Parathyroid adenoma (tissue), 2 donors: ENCODE data around the gene NPHP1.
"Not testable (repeated sequence)": the region's sequence is repeated elsewhere in the genome, so short reads cannot be mapped to it uniquely, and the experiment has no call there.

Experiments used
- H2AFZ ChIP-seq: fragments of 300-600 bp; sonication (generic); one replicate; pipeline ENCODE4 v1.7.0; 2017; ENCODE audit warnings: antibody characterized with exemption, mild to moderate bottlenecking
- H3K27ac ChIP-seq: fragments of 300-600 bp; sonication (generic); one replicate; pipeline ENCODE4 v1.7.0; 2017
- H3K27me3 ChIP-seq: fragments of 300-600 bp; sonication (generic); one replicate; pipeline ENCODE4 v1.7.0; 2017; ENCODE audit warnings: low read length; ENCODE audit not compliant: control insufficient read depth, insufficient read depth
- H3K36me3 ChIP-seq: fragments of 300-600 bp; sonication (generic); one replicate; pipeline ENCODE4 v1.7.0; 2017; ENCODE audit warnings: low read length; ENCODE audit not compliant: control insufficient read depth, insufficient read depth
- H3K4me1 ChIP-seq: fragments of 300-600 bp; sonication (generic); one replicate; pipeline ENCODE4 v1.7.0; 2017; ENCODE audit warnings: control low read depth
- H3K4me2 ChIP-seq: fragments of 300-600 bp; sonication (generic); one replicate; pipeline ENCODE4 v1.7.0; 2017; ENCODE audit warnings: low read length
- H3K4me3 ChIP-seq: fragments of 300-600 bp; sonication (generic); one replicate; pipeline ENCODE4 v1.7.0; 2017; ENCODE audit warnings: low read depth, low read length
- H3K79me2 ChIP-seq: fragments of 300-600 bp; sonication (generic); one replicate; pipeline ENCODE4 v1.7.0; 2017; ENCODE audit warnings: control low read depth
- H3K9ac ChIP-seq: fragments of 300-600 bp; sonication (generic); one replicate; pipeline ENCODE4 v1.7.0; 2017; ENCODE audit warnings: mild to moderate bottlenecking
- H3K9me3 ChIP-seq: fragments of 300-600 bp; sonication (generic); one replicate; pipeline ENCODE4 v1.7.0; 2017; ENCODE audit warnings: low read length; ENCODE audit not compliant: control insufficient read depth
- TF ChIP-seq, protein P1 (sequence below): fragments of 300-600 bp; sonication (generic); IDR thresholded peaks from one replicate; pipeline ENCODE4 v1.7.0; 2017; ENCODE audit warnings: antibody characterized with exemption, mild to moderate bottlenecking
- donor health status: primary hyperparathyroidism.

Gene NPHP1

GRCh38 chr2:110205660-110206455, 1.0 kb upstream of the NPHP1 start:
- H3K9me3 ChIP-seq, result no peaks in the 10 kb centered on the region
- H3K4me2 ChIP-seq, result no peak overlapping the region
- no peak overlapping the region for H3K27ac ChIP-seq
- H3K4me1 ChIP-seq, result no peaks in the 10 kb centered on the region
- H3K27me3 ChIP-seq, result no peaks in the 10 kb centered on the region
- no peak overlapping the region for H3K9ac ChIP-seq
- TF ChIP-seq, protein P1, sequence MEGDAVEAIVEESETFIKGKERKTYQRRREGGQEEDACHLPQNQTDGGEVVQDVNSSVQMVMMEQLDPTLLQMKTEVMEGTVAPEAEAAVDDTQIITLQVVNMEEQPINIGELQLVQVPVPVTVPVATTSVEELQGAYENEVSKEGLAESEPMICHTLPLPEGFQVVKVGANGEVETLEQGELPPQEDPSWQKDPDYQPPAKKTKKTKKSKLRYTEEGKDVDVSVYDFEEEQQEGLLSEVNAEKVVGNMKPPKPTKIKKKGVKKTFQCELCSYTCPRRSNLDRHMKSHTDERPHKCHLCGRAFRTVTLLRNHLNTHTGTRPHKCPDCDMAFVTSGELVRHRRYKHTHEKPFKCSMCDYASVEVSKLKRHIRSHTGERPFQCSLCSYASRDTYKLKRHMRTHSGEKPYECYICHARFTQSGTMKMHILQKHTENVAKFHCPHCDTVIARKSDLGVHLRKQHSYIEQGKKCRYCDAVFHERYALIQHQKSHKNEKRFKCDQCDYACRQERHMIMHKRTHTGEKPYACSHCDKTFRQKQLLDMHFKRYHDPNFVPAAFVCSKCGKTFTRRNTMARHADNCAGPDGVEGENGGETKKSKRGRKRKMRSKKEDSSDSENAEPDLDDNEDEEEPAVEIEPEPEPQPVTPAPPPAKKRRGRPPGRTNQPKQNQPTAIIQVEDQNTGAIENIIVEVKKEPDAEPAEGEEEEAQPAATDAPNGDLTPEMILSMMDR, result no peak
- no peaks in the 10 kb centered on the region for H3K79me2 ChIP-seq
- no peaks in the 10 kb centered on the region for H3K36me3 ChIP-seq
- no peak overlapping the region for H3K4me3 ChIP-seq
- peak overlapping the region; percentile 88 for H2AFZ ChIP-seq

DNA sequence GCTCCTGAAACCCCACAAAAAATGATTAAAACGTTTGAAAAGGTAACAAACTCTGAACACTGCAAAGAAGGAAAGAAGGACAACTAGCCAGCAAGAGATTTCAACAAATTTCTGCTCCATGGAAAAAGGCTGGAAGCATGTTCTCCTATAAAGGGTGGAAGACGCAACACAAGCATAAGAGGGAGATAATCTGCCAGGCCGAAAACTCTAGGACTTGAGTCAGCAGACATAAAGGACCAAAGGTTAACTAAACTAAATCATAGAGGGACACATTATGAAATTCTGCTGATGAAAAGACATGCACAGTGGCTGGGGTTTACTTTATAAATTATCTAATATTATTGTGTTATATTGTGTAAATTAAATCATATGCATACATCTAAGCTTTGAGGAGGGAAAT, 6.8 kb downstream of the NPHP1 start:
- no peak overlapping the region for H3K4me2 ChIP-seq
- no peaks in the 10 kb centered on the region for H3K36me3 ChIP-seq
- peaks cover 6% of the 10 kb centered on the region for H3K4me1 ChIP-seq
- peaks cover 4% of the 10 kb centered on the region for H3K79me2 ChIP-seq
- H3K4me3 ChIP-seq, result no peak overlapping the region
- H3K27me3 ChIP-seq, result no peaks in the 10 kb centered on the region
- peak overlapping the region; percentile 39 for H3K27ac ChIP-seq
- TF ChIP-seq, protein P1, result no peak
- H3K9ac ChIP-seq, result no peak overlapping the region
- H3K9me3 ChIP-seq, result no peaks in the 10 kb centered on the region
- peak overlapping the region; percentile 59 for H2AFZ ChIP-seq

GRCh38 chr2:110197452-110197851, 7.4 kb downstream of the NPHP1 start:
- no peak overlapping the region for H3K4me2 ChIP-seq
- H3K36me3 ChIP-seq, result no peaks in the 10 kb centered on the region
- TF ChIP-seq, protein P1, result no peak
- H3K4me1 ChIP-seq, result peaks cover 6% of the 10 kb centered on the region
- H3K9me3 ChIP-seq, result no peaks in the 10 kb centered on the region
- H3K79me2 ChIP-seq, result peaks cover 4% of the 10 kb centered on the region
- no peak overlapping the region for H3K9ac ChIP-seq
- no peak overlapping the region for H3K4me3 ChIP-seq
- peak overlapping the region; percentile 59 for H2AFZ ChIP-seq
- peak overlapping the region; percentile 12 for H3K27ac ChIP-seq
- H3K27me3 ChIP-seq, result no peaks in the 10 kb centered on the region

DNA sequence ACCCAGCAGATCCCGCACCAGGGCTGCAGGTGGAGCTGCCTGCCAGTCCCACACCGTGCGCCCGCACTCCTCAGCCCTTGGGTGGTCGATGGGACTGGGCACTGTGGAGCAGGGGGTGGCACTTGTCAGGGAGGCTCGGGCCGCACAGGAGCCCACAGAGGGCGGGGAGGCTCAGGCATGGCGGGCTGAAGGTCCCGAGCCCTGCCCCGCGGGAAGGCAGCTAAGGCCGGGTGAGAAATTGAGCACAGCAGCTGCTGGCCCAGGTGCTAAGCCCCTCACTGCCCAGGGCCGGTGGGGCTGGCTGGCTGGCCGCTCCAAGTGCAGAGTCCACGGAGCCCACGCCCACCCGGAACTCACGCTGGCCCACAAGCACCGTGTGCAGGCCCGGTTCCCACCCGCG, 14.6 kb downstream of the NPHP1 start:
- H3K27ac ChIP-seq, H3K9ac ChIP-seq, H3K4me2 ChIP-seq, H2AFZ ChIP-seq, H3K36me3 ChIP-seq, H3K27me3 ChIP-seq, H3K4me3 ChIP-seq, H3K4me1 ChIP-seq, H3K79me2 ChIP-seq, H3K9me3 ChIP-seq: not testable (repeated sequence)

- H3K9me3 ChIP-seq, result no peaks in the 10 kb centered on the region
- no peak overlapping the region for H3K27ac ChIP-seq
- H2AFZ ChIP-seq, result no peak overlapping the region
- H3K9ac ChIP-seq, result no peak overlapping the region
- H3K4me2 ChIP-seq, result no peak overlapping the region
- H3K79me2 ChIP-seq, result no peaks in the 10 kb centered on the region
- H3K27me3 ChIP-seq, result no peaks in the 10 kb centered on the region
- H3K4me1 ChIP-seq, result peaks cover 6% of the 10 kb centered on the region
- no peaks in the 10 kb centered on the region for H3K36me3 ChIP-seq
- TF ChIP-seq, protein P1, result no peak
- no peak overlapping the region for H3K4me3 ChIP-seq
Measured at GRCh38 chr2:110182449-110182848, 22.4 kb downstream of the NPHP1 start.
